NK-92 (cell line): Measurements from ENCODE around the gene DQX1.
A peak's percentile ranks its signal among the peaks of the same experiment; 100 is the strongest.
"Not testable (repeated sequence)": the region's sequence is repeated elsewhere in the genome, so short reads cannot be mapped to it uniquely, and the experiment has no call there.

Source experiments
- DNase-seq: peaks from one replicate; lab custom pipeline; 2025; ENCODE audit not compliant: unreplicated experiment; lab: John Stamatoyannopoulos, UW

DQX1 gene

GRCh38 chr2:74497777-74498499, 28.1 kb downstream of the DQX1 start:
- no peak for DNase-seq

GRCh38 chr2:74496997-74497776, 28.8 kb downstream of the DQX1 start:
- no peak for DNase-seq

GRCh38 chr2:74495440-74495839, 30.6 kb downstream of the DQX1 start:
- no peak for DNase-seq

- no peak for DNase-seq
Measured at GRCh38 chr2:74493546-74493945, 32.5 kb downstream of the DQX1 start.

- no peak for DNase-seq
Measured at GRCh38 chr2:74491648-74492544, 34.1 kb downstream of the DQX1 start.

GRCh38 chr2:74489906-74490305, 36.1 kb downstream of the DQX1 start:
- no peak for DNase-seq

- no peak for DNase-seq
Measured at GRCh38 chr2:74488643-74489481, 37.2 kb downstream of the DQX1 start.

- DNase-seq: no peak
Measured at GRCh38 chr2:74486141-74486540, 39.9 kb downstream of the DQX1 start.

GRCh38 chr2:74483675-74484164, 42.3 kb downstream of the DQX1 start:
- not testable (repeated sequence) for DNase-seq

- DNase-seq: no peak
Measured at GRCh38 chr2:74482801-74483674, 43.0 kb downstream of the DQX1 start, which contains the start of the genes CCDC142 and TTC31. Gene CCDC142, minus strand, starts transcription at chr2:74482998. Its CDS starts 161 bp downstream, at chr2:74482837. Gene TTC31, plus strand, starts transcription at chr2:74483081. Its CDS starts 15 bp downstream, at chr2:74483096.

GRCh38 chr2:74481961-74482800, 43.9 kb downstream of the DQX1 start:
- no peak for DNase-seq

- DNase-seq: no peak
Measured at GRCh38 chr2:74481431-74481830, 44.6 kb downstream of the DQX1 start.

- no peak for DNase-seq
Measured at GRCh38 chr2:74474899-74475298, 51.1 kb downstream of the DQX1 start.

GRCh38 chr2:74474481-74474880, 51.5 kb downstream of the DQX1 start:
- DNase-seq: no peak

- DNase-seq: no peak
Measured at GRCh38 chr2:74472945-74473258, 53.1 kb downstream of the DQX1 start.

GRCh38 chr2:74472086-74472944, 53.7 kb downstream of the DQX1 start, which contains the start of gene MRPL53:
Gene MRPL53, minus strand, starts transcription at chr2:74472680. Its CDS starts 20 bp downstream, at chr2:74472660.
- peak; percentile 73 for DNase-seq

GRCh38 chr2:74471332-74472065, 54.5 kb downstream of the DQX1 start:
- no peak for DNase-seq
